ENCODE results near the gene CLMN. TPM values are rescaled to one million over a fixed set of nuclear protein-coding genes. Genes with fewer than 3 reads are reported as not detected.

The CLMN gene
- total and polyA plus RNA-seq, 8 donors: 5.3 to 42.9 (median 20.1) TPM

DNA sequence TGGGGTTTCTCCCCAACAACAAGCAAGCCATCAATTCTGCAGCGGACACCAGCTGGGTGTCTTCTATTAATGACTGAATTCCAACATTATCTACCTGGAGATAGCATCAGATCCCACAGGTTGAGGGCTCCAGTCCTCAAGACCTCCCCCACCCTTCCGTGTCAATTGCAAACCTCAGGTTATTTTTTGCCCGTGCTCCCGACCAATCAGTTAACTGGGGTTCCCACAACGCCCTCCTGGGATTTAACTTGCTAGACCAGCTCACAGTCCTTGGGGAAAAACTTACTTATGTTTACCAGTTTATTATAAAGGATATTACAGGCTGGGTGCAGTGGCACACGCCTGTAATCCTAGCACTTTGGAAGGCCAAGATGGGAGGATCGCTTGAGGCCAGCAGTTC is 172.1 kb downstream of the CLMN start:
- intact Hi-C loops (cut with DNase I; ENCODE audit: low total_unique reads): no loop called here
- peaks cover 23 to 91% (median 54%) of the 10 kb centered on the region in 4 donors for H3K4me1 ChIP-seq
- no peak overlapping the region for H3K4me3 ChIP-seq
- H3K36me3 ChIP-seq: no peaks in the 10 kb centered on the region
- H3K27me3 ChIP-seq: no peaks in the 10 kb centered on the region
- no peak for DNase-seq
- WGBS, 5 donors: 91 to 96% (median 93%) methylated on average over 7 of the region's 7 CpGs
- no peak overlapping the region for H3K27ac ChIP-seq
- TF ChIP-seq, protein P1, sequence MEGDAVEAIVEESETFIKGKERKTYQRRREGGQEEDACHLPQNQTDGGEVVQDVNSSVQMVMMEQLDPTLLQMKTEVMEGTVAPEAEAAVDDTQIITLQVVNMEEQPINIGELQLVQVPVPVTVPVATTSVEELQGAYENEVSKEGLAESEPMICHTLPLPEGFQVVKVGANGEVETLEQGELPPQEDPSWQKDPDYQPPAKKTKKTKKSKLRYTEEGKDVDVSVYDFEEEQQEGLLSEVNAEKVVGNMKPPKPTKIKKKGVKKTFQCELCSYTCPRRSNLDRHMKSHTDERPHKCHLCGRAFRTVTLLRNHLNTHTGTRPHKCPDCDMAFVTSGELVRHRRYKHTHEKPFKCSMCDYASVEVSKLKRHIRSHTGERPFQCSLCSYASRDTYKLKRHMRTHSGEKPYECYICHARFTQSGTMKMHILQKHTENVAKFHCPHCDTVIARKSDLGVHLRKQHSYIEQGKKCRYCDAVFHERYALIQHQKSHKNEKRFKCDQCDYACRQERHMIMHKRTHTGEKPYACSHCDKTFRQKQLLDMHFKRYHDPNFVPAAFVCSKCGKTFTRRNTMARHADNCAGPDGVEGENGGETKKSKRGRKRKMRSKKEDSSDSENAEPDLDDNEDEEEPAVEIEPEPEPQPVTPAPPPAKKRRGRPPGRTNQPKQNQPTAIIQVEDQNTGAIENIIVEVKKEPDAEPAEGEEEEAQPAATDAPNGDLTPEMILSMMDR (IDR thresholded peaks at IDR 0.05): no peak
- TF ChIP-seq POLR2A (IDR thresholded peaks at IDR 0.05) (no peak), POLR2AphosphoS5 (IDR thresholded peaks at IDR 0.05) (no peak)
- H3K9me3 ChIP-seq: peaks cover 0 to 8% (median 4%) of the 10 kb centered on the region in 4 donors

DNA sequence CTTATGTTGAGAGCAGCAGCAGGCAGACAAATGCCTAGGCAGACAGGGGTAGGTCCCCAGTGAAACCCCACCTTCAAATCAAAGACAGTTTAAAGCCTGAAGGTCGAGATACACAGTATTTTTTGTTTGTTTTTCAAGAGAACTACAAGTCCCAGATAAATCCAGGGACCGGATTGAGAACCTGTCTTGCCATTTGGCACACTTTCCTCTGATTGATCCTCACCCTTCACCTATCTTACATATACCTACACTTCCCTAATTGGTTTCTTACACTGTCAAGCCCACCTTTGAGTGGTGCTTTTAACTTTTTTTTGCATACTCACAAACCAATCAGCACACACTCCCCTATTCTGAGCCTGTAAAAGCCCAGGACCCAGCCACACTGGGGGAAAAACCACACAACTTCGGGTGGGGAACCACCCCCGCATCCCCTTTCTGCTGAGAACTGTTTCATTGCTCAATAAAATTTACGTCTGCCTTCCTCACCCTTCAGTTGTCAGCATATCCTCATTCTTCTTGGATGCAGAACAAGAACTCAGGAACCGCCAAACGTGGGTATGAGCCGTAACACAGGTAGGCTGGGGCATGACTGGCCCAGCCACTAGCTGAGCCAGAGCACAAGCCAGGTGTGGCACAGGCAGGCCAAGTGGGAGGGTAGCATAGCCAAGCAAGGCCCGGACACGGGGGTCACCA is 173.5 kb downstream of the CLMN start:
- H3K4me3 ChIP-seq: no peak overlapping the region
- no peak for DNase-seq
- TF ChIP-seq POLR2AphosphoS5 (IDR thresholded peaks at IDR 0.05) (no peak), EP300 (IDR thresholded peaks at IDR 0.05) (no peak), POLR2A (IDR thresholded peaks at IDR 0.05) (no peak)
- TF ChIP-seq, protein P1 (IDR thresholded peaks at IDR 0.05): no peak
- intact Hi-C loops (cut with DNase I; ENCODE audit: low total_unique reads): no loop called here
- peaks cover 25 to 89% (median 54%) of the 10 kb centered on the region in 4 donors for H3K4me1 ChIP-seq
- peaks cover 0 to 8% (median 4%) of the 10 kb centered on the region in 4 donors for H3K9me3 ChIP-seq
- H3K27me3 ChIP-seq: no peaks in the 10 kb centered on the region
- H3K27ac ChIP-seq: peak overlapping the region in 3 of 5 donors; percentile 26 to 40 (median 40)
- H3K36me3 ChIP-seq: no peaks in the 10 kb centered on the region
- WGBS, 5 donors: 71 to 80% (median 76%) methylated on average over 10 of the region's 10 CpGs

DNA sequence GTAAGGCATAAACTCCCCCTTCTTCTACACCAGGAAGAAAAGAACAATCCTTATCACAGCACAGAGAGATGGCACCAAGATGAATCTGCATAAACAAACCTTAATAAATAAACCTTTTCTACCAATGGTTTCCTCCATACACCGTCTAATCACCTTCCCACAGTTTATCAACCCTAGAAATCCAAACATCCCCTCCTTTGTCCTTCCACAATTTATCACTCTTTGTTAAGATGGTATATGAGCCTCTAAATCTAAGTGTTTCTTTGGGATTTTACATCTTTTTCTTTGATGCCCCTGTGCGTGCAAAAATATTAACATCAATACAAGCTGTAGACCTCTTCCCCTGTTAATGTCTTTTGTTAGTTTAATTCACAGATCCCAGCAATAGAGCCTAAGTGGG is 174.9 kb downstream of the CLMN start:
- DNase-seq: no peak
- Histone ChIP-seq H3K27ac (peak overlapping the region in 2 of 5 donors; percentile 58 to 78), H3K4me3 (no peak overlapping the region), H3K4me1 (peaks cover 29 to 89% (median 60%) of the 10 kb centered on the region in 4 donors), H3K9me3 (peaks cover 0 to 8% (median 4%) of the 10 kb centered on the region in 4 donors), H3K36me3 (no peaks in the 10 kb centered on the region), H3K27me3 (no peaks in the 10 kb centered on the region)
- intact Hi-C loops (cut with DNase I; ENCODE audit: low total_unique reads): no loop called here
- TF ChIP-seq POLR2AphosphoS5 (IDR thresholded peaks at IDR 0.05) (no peak), EP300 (IDR thresholded peaks at IDR 0.05) (no peak), POLR2A (IDR thresholded peaks at IDR 0.05) (no peak)
- TF ChIP-seq, protein P1 (IDR thresholded peaks at IDR 0.05): no peak
- 58 to 88% (median 84%) methylated on average over 2 of the region's 2 CpGs for WGBS, 5 donors

DNA sequence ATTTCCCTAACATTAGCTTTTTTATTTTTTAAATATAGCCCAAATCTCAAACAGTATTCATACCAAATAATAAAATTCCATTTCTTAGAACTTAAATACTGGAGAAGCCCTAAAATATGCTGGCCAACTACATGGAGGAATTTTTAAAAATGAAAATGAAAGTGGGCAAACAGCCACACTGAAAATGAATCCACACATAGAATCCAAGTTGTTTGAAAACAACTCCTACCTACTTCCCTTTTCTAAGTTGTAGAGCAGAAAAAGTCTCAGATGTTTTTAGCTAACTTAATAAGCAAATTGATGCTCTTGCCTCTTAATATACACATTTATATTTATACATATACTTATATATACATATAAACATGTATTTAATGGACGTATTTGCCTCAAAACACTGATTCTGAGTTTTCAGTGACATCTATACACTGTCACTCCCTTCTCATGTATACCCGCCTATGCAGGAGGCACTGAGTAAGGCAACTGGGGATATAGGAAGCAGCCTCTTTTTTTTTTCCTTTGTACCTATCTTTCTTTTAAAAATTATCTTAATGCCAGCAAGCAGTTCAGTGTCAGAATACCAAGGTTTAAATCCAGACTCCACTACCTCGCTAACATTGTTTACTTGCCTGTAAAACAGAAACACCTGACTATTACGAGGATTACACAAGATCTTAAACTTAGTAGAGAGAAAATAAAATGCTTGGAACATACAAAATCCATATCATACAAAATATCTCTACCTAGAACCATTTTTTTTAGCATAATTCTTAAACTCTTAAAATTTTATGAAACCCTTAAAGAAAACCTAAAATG is 175.7 kb downstream of the CLMN start:
- H3K27me3 ChIP-seq: no peaks in the 10 kb centered on the region
- peak in 1 of 2 donors; percentile 56 for DNase-seq
- TF ChIP-seq EP300 (IDR thresholded peaks at IDR 0.05): no peak
- no peak for TF ChIP-seq POLR2A (IDR thresholded peaks at IDR 0.05)
- TF ChIP-seq, protein P1 (IDR thresholded peaks at IDR 0.05): no peak
- TF ChIP-seq POLR2AphosphoS5 (IDR thresholded peaks at IDR 0.05): no peak
- intact Hi-C loops (cut with DNase I; ENCODE audit: low total_unique reads): no loop called here
- peak overlapping the region in 4 of 5 donors; percentile 26 to 78 (median 42) for H3K27ac ChIP-seq
- H3K9me3 ChIP-seq: peaks cover 0 to 8% (median 4%) of the 10 kb centered on the region in 4 donors
- H3K36me3 ChIP-seq: no peaks in the 10 kb centered on the region
- peak overlapping the region in 1 of 4 donors; percentile 10 for H3K4me3 ChIP-seq
- 38 to 57% (median 48%) methylated on average over 4 of the region's 4 CpGs for WGBS, 5 donors
- peaks cover 33 to 89% (median 57%) of the 10 kb centered on the region in 4 donors for H3K4me1 ChIP-seq
